HUES48 (cell line): ENCODE data around the gene TBC1D20.
"Not testable (repeated sequence)": the region's sequence is repeated elsewhere in the genome, so short reads cannot be mapped to it uniquely, and the experiment has no call there.

ENCODE experiments used
- H3K27ac ChIP-seq: one replicate; pipeline ENCODE4 v1.7.0; 2013; ENCODE audit warnings: low read depth, low read length, inconsistent platforms
- H3K27me3 ChIP-seq: 2 replicates; pipeline ENCODE4 v1.6.1; 2013; ENCODE audit warnings: mild to moderate bottlenecking, low read length; ENCODE audit not compliant: control insufficient read depth, insufficient read depth
- H3K36me3 ChIP-seq: 2 replicates; pipeline ENCODE4 v1.6.1; 2013; ENCODE audit warnings: low read length; ENCODE audit not compliant: control insufficient read depth, insufficient read depth
- H3K4me1 ChIP-seq: 2 replicates; pipeline ENCODE4 v1.6.1; 2013; ENCODE audit warnings: mild to moderate bottlenecking, low read length; ENCODE audit not compliant: control insufficient read depth, insufficient read depth
- H3K4me3 ChIP-seq: 2 replicates; pipeline ENCODE4 v1.5.1; 2013; ENCODE audit warnings: mild to moderate bottlenecking, low read depth, low read length
- H3K9ac ChIP-seq: 2 replicates; pipeline ENCODE4 v1.6.1; 2013; ENCODE audit warnings: mild to moderate bottlenecking, low read depth, low read length, moderate library complexity
- H3K9me3 ChIP-seq: 2 replicates; pipeline ENCODE4 v1.6.1; 2013; ENCODE audit warnings: low read length; ENCODE audit not compliant: control insufficient read depth, insufficient read depth

Gene TBC1D20, protein sequence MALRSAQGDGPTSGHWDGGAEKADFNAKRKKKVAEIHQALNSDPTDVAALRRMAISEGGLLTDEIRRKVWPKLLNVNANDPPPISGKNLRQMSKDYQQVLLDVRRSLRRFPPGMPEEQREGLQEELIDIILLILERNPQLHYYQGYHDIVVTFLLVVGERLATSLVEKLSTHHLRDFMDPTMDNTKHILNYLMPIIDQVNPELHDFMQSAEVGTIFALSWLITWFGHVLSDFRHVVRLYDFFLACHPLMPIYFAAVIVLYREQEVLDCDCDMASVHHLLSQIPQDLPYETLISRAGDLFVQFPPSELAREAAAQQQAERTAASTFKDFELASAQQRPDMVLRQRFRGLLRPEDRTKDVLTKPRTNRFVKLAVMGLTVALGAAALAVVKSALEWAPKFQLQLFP

DNA sequence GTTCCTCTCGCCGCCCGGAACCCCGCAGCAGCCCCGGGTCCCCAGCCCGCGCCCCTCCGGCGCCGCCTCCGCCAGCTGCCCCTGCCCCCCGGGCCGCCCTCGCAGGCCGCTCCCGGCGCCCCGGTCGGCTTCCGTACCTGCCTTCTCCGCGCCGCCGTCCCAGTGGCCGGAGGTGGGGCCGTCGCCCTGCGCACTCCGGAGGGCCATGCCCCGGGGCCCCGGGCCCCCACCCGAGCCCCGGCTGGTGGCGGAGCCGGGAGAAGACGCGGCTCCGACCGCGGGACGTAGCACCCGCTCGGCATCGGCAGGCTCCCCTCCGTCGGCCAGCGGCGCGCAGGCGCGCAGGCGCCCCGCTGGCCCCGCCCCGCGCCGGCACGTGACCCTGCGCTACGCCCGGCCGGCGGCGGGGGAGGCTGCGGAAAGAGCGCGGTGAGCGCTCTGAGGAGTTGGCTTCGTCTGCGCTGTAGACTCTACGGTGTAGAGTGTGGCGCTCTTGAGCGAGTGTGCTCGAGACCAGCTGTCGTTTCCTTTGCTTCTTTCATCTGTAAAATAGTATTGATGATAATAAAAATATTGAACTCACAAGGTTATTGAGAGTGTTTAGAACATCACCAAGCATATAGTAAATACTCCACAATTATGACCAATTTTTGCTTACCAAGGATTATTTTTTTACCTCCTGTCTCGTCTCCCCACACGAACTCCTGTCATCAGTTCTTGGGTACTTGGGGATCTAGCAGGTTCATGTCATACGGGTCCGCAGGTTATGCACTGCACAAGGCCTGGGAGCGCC is at the start of gene TBC1D20:
TBC1D20 (minus strand) TSS at position 335 of the 793 bp plus-strand sequence; CDS start at position 207, 128 bp downstream.
- no peaks in the 10 kb centered on the region for H3K36me3 ChIP-seq
- H3K27me3 ChIP-seq, result peaks cover 19% of the 10 kb centered on the region
- H3K9ac ChIP-seq, result peak within 1 kb of the TSS; percentile 62
- peak within 1 kb of the TSS; percentile 64 for H3K27ac ChIP-seq
- peaks cover 3% of the 10 kb centered on the region for H3K9me3 ChIP-seq
- H3K4me3 ChIP-seq, result peak within 1 kb of the TSS; percentile 87
- peaks cover 6% of the 10 kb centered on the region; the same call in 1 of the 2 replicates for H3K4me1 ChIP-seq

DNA sequence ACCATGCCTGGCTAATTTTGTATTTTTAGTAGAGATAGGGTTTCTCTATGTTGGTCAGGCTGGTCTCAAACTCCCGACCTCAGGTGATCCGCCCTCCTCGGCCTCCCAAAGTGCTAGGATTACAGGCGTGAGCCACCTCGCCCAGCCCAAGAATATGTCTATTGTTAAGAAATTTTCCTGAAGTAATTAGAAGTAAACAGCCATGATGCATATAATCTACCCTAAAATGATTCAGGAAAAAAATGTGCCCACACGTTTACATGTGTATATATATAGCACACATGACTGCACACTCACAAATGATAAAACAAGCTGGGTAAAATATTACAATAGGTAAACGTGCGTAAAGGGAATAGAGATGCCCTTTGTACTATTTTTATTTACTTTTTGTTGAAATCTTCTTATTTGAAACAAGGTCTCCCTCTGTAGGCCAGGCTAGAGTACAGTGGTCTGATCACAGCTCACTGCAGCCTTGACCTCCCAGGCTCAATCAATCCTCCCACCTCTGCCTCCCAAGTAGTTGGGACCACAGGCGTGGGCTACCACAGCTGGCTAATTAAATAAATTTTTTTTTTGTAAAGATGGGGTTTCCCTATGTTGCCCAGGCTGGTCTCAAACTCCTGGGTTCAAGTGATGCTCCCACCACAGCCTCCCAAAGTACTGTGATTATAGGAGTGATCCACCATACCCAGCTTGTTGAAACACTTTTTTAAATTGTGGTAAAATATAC is 48.2 kb upstream of the TBC1D20 start:
- not testable (repeated sequence) for H3K9ac ChIP-seq, H3K27ac ChIP-seq, H3K4me1 ChIP-seq, H3K9me3 ChIP-seq, H3K4me3 ChIP-seq, H3K27me3 ChIP-seq
- H3K36me3 ChIP-seq, result peaks cover 40% of the 10 kb centered on the region

DNA sequence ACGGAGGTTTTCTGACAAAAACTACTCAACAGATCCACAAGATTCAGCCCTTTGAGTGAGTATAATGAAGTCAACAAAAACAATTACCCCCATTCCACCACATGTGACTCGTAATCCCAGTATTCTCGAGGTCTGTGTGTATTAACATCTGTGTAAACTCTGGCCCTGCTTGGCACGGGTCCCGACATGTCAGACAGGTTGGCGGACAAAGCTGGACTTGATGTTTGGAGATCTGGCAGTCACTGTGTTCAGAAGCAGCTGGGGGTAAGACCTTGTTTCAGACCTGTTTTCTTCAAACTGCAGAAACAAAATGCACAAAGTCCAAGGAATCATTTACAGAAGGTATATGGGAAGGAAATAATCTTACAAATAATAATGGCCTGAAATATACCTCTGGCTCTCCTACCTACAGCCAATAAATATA is 46.0 kb upstream of the TBC1D20 start:
- not testable (repeated sequence) for H3K27ac ChIP-seq, H3K9ac ChIP-seq, H3K4me1 ChIP-seq, H3K9me3 ChIP-seq, H3K4me3 ChIP-seq, H3K27me3 ChIP-seq
- peaks cover 52% of the 10 kb centered on the region for H3K36me3 ChIP-seq

DNA sequence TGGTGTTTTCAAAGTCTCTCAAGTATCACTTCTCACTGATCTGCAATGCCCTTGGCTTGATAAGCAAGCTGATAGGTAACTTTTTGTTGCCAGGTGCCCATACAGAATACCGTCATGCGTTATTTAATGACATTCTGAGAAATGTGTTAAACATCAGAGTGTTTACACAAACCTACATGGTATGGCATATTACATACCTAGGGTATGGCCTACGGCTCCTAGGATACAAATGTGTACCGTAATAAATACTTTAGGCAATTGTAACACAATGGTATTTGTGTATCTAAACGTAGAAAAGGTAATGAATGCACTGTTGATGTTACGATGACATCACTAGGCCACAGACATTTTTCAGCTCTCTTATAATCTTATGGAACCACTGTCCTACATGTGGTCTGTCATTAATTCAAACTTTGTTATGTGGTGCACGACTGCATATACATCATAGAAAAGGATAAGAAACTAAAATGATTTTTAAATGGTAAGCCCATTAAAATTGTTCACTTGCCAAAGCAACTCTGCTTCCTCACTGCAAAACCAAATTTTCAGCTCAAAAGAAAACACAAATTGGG is 45.5 kb upstream of the TBC1D20 start:
- Histone ChIP-seq H3K9me3 (no peaks in the 10 kb centered on the region), H3K36me3 (peaks cover 57% of the 10 kb centered on the region), H3K27ac (no peak overlapping the region), H3K4me3 (no peak overlapping the region), H3K9ac (no peak overlapping the region), H3K27me3 (no peaks in the 10 kb centered on the region), H3K4me1 (no peaks in the 10 kb centered on the region)

DNA sequence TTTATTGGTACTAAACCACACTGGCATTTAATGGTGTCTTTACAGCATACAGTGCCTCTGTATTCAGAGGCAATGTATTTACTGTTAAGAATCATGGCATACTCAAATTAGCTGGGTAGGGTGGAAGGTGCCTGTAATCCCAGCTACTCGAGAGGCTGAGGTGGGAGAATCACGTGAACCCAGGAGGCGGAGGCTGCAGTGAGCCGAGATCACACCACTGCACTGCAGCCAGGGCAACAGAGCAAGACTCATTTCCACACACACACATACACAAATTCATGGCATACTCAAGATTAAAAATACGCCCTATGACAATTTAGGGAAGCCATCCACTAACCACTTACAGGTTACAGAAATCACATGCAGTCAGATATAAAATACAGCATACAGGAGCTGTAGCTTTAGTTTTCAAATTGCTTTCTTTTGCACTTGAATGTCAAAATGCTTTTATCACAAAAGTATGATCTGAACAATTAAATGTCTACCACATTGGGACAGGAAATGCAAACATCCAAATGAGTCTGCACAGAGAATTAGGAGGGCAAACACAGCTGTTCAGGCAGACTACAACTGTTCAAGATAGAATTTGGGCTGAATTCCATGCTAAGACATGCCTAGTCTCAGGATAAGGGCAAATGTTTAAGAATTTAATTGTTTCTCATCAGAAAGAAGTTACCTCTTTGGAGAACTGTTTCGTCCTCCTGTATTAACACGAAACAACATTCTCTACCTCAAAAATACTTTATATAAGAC is 44.8 kb upstream of the TBC1D20 start:
- Histone ChIP-seq H3K4me1 (no peaks in the 10 kb centered on the region), H3K27ac (no peak overlapping the region), H3K36me3 (peaks cover 64% of the 10 kb centered on the region), H3K9me3 (no peaks in the 10 kb centered on the region), H3K27me3 (no peaks in the 10 kb centered on the region), H3K4me3 (no peak overlapping the region), H3K9ac (no peak overlapping the region)

DNA sequence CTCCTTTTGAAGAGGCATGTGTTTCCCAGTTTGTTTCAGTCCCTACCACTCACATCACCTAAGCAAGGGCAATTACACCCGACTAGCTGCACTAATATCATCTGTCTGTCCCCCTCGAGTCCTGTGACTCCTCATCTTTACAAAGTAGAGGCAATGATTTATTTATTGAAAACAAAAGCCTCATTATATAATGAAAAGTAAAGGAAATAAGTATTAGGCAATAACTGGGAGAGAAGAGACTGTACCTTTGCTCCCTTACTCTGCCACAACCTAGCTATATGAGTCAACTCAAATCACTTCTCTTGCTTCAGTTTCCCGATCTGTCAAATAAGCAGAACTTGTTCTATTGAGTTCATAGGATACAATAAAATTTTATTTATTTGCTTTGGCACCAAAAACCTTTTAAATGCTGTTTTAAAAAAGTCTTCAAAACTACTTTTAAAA is 42.3 kb upstream of the TBC1D20 start:
- Histone ChIP-seq H3K4me1 (no peaks in the 10 kb centered on the region), H3K4me3 (no peak overlapping the region), H3K27me3 (no peaks in the 10 kb centered on the region), H3K9me3 (no peaks in the 10 kb centered on the region), H3K27ac (no peak overlapping the region), H3K9ac (no peak overlapping the region), H3K36me3 (peaks cover 83% of the 10 kb centered on the region)

DNA sequence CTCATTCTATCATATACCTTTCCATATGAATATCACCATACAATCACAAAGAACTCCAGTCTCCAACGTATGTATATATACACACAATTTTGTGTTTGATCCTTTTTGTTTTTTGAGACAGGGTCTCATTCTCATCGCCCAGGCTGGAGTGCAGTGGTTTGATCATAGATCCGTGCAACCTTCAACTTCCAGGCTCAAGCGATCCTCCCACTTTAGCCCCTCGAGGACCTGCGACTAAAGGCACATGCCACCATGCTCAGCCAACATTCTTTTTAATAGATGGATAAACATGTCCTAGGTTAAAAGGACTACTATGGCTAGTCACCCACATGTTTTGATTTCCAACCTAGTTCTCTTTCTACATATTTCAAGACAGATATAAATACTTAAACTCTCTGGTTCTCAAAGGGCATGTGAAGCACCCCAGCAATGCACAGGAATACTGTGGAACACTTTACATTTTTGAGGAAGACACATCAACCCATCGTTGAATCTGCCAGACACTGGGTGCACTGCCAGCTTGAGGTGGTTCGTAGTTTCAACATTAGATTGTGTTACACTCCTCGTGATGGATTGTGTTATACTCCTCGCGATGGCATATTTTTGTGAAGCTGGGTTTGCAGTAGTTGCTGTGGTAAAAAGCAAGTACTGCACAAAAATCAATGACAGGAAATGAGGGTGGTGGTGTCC is 40.9 kb upstream of the TBC1D20 start:
- no peak overlapping the region for H3K4me3 ChIP-seq
- no peaks in the 10 kb centered on the region for H3K4me1 ChIP-seq
- peaks cover 84% of the 10 kb centered on the region for H3K36me3 ChIP-seq
- no peaks in the 10 kb centered on the region for H3K27me3 ChIP-seq
- no peak overlapping the region for H3K27ac ChIP-seq
- no peak overlapping the region for H3K9ac ChIP-seq
- no peaks in the 10 kb centered on the region for H3K9me3 ChIP-seq

DNA sequence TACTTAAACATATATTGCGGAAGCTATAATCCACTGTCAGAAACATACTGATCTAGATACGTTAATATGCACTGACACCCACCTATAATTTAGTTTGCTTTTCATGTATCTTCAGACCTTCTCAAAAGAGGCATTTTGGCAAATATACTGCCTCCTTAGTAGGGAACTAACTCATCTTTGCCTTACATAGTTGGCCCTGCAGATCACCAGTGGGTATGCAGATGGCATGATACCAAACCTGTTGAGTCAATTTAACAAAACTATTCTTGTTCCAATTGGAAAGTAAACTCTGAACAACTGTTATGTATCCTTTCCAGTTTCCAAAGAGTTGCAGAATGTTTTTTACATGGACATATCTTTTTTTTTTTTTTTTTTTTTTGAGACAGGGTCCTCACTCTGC is 35.6 kb upstream of the TBC1D20 start:
- Histone ChIP-seq H3K27me3 (no peaks in the 10 kb centered on the region), H3K4me3 (no peak overlapping the region), H3K9ac (no peak overlapping the region), H3K36me3 (peaks cover 92% of the 10 kb centered on the region), H3K27ac (no peak overlapping the region), H3K4me1 (peaks cover 5% of the 10 kb centered on the region; the same call in 1 of the 2 replicates), H3K9me3 (no peaks in the 10 kb centered on the region)

DNA sequence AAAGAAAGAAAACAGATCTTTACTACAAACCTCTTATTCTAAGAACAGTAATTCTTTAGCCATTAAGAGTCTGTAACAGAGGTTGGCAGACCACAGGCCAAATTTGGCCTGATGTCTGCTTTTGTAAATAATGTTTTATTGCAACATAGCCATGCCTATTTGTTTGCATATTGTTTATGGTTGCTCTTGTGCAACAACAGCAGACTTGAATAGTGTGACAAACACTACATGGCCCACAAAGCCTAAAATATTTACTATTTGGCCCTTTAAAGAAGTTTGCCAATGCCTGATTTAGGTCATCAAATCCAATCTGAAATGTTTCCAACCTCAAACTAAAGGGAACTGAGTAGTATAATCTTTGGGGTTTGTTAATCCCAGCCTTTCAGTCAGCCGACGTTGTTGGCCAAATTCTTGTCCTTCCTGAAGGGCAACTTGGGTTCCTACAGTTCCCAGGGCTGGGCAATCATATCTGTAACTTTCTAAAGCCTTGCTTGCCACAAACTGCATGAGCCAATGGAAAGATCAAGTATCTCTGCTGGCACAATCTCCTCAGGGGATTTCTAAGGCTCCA is 33.9 kb upstream of the TBC1D20 start:
- H3K27me3 ChIP-seq, result no peaks in the 10 kb centered on the region
- no peak overlapping the region for H3K27ac ChIP-seq
- H3K4me1 ChIP-seq, result peaks cover 5% of the 10 kb centered on the region; the same call in 1 of the 2 replicates
- H3K4me3 ChIP-seq, result no peak overlapping the region
- no peak overlapping the region for H3K9ac ChIP-seq
- no peaks in the 10 kb centered on the region for H3K9me3 ChIP-seq
- H3K36me3 ChIP-seq, result peaks cover 92% of the 10 kb centered on the region
